ENCODE results near the gene PRR11.

- TF ChIP-seq, protein P1, sequence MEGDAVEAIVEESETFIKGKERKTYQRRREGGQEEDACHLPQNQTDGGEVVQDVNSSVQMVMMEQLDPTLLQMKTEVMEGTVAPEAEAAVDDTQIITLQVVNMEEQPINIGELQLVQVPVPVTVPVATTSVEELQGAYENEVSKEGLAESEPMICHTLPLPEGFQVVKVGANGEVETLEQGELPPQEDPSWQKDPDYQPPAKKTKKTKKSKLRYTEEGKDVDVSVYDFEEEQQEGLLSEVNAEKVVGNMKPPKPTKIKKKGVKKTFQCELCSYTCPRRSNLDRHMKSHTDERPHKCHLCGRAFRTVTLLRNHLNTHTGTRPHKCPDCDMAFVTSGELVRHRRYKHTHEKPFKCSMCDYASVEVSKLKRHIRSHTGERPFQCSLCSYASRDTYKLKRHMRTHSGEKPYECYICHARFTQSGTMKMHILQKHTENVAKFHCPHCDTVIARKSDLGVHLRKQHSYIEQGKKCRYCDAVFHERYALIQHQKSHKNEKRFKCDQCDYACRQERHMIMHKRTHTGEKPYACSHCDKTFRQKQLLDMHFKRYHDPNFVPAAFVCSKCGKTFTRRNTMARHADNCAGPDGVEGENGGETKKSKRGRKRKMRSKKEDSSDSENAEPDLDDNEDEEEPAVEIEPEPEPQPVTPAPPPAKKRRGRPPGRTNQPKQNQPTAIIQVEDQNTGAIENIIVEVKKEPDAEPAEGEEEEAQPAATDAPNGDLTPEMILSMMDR (IDR thresholded peaks at IDR 0.05), result no peak
- TF ChIP-seq POLR2A (IDR thresholded peaks at IDR 0.05), result no peak
Measured at GRCh38 chr17:59175076-59175475, 19.5 kb downstream of the PRR11 start.

Data from body of pancreas (tissue), 4 donors.